Thyroid gland (tissue), 4 donors: ENCODE measurements around the gene ADCY10.

Source experiments
- CTCF ChIP-seq, 6 experiments: fragments of 200-600 bp in 3 of 6; fragments of 450-650 bp in 3 of 6; sonication (generic) in 3 of 6; IDR thresholded peaks; one replicate each; pipeline ENCODE4 v1.5.1; 2016 to 2019; ENCODE audit warnings: antibody characterized with exemption in 6 of 6, mild to moderate bottlenecking in 2 of 6, inconsistent platforms in 1 of 6, moderate library complexity in 1 of 6
- POLR2A ChIP-seq, 2 donors: fragments of 450-650 bp; IDR thresholded peaks; one replicate each; pipeline ENCODE4 v1.6.1; 2017; ENCODE audit warnings: antibody characterized with exemption in 2 of 2, mild to moderate bottlenecking in 2 of 2, moderate library complexity in 1 of 2

DNA sequence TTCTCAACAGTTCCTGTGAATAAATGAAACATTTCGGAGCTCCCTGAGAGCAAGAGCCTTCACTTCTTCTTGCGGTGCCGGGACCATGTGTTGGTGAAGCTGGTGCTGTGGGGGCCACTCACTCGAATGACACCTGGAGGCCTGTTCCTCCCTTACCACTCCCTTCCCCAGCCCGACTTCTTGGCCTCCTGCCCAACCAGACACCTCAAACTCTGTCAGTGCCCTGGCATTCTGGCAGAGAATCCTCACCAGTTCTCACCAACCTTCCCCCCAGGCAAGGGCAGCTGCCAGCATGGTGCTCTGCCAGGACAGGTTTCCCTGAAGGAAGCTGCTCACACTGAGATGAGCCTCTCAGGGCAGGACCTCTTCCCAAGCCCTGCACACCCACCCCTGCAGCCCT lies 123.8 kb downstream of the ADCY10 start:
- TF ChIP-seq POLR2A (IDR thresholded peaks at IDR 0.05) (no peak), CTCF (IDR thresholded peaks at IDR 0.05) (no peak)
